HepG2 (cell line): ENCODE results near the gene THOC7. TPM values are rescaled to one million over a fixed set of nuclear protein-coding genes. Genes with fewer than 3 reads are reported as not detected.

ENCODE experiments used
- ATAC-seq: fragments of 200-7000 bp; cut with Tn5 transposase; 3 replicates; pipeline ENCODE4 v1.9.1; 2020; ENCODE audit warnings: mild to moderate bottlenecking, moderate library complexity
- BruUV-seq: library from RNA; stranded (reverse); fragments of 400-500 nt; replicated peaks from 2 replicates; lab custom pipeline; 2021; lab: Mats Ljungman, UMichigan
- CTCF ChIA-PET: fragments of 300-600 bp; formaldehyde crosslinking; extraction: SDS; loops from one replicate; lab custom pipeline; 2021; ENCODE audit warnings: low total read pairs, inconsistent platforms, low intra/inter-chr PET ratio; lab: Yijun Ruan, JAX
- POLR2A ChIA-PET: fragments of 350-600 bp; sonication (Branson Sonifier 250); formaldehyde crosslinking; loops from one replicate; lab custom pipeline; 2020; ENCODE audit warnings: antibody characterized with exemption, inconsistent platforms; lab: Yijun Ruan, JAX
- DNase-seq: peaks from one replicate; pipeline ENCODE4 v3.0.0-alpha.2; 2015; ENCODE audit warnings: low spot score
- FAIRE-seq: peaks from 3 replicates; lab custom pipeline; 2011; peaks lifted over from hg19 to GRCh38; lab: Jason Lieb, UNC
- H2AFZ ChIP-seq: one replicate; pipeline ENCODE4 v1.6.1; 2011; ENCODE audit warnings: low read length, inconsistent platforms
- H3K27ac ChIP-seq: fragments of 300-600 bp; 3 replicates; pipeline ENCODE4 v1.8.0; 2011; ENCODE audit warnings: mixed run types, mild to moderate bottlenecking, mixed read lengths, low read length, inconsistent platforms; ENCODE audit not compliant: insufficient read depth; ENCODE audit errors: extremely low read length
- H3K27me3 ChIP-seq, 2 experiments: fragments of 200-600 bp in 1 of 2; 2 replicates in 1 of 2; 3 replicates in 1 of 2; pipeline versions ENCODE4 v1.6.0 to v1.8.0; 2011; ENCODE audit warnings: low read length in 2 of 2, mild to moderate bottlenecking in 2 of 2, moderate library complexity in 2 of 2, inconsistent platforms in 1 of 2; ENCODE audit not compliant: insufficient read depth in 2 of 2, control insufficient read depth in 1 of 2
- H3K36me3 ChIP-seq, 2 experiments: fragments of 200-600 bp in 1 of 2; replicated peaks in 1 of 2; 2 replicates in 1 of 2; 3 replicates in 1 of 2; pipeline versions ENCODE4 v1.5.1 to v1.8.0; 2011; ENCODE audit warnings: low read length in 2 of 2, inconsistent platforms in 1 of 2; ENCODE audit not compliant: insufficient read depth in 2 of 2, control insufficient read depth in 1 of 2
- H3K4me1 ChIP-seq: 2 replicates; pipeline ENCODE4 v1.5.1; 2012; ENCODE audit warnings: low read length, inconsistent platforms; ENCODE audit not compliant: insufficient read depth
- H3K4me2 ChIP-seq: 2 replicates; pipeline ENCODE4 v1.6.0; 2011; ENCODE audit warnings: low read depth, low read length, inconsistent platforms
- H3K4me3 ChIP-seq, 3 experiments: fragments of 200-600 bp in 1 of 3; sonication (generic), shearing (Covaris generic) in 1 of 3; replicated peaks in 1 of 3; 2 replicates each; pipeline ENCODE4 v1.5.1; 2011 to 2016; ENCODE audit warnings: low read length in 3 of 3, inconsistent platforms in 2 of 3, low read depth in 2 of 3, mild to moderate bottlenecking in 2 of 3, control low read depth in 1 of 3, mixed read lengths in 1 of 3; ENCODE audit not compliant: insufficient read depth in 1 of 3
- H3K79me2 ChIP-seq: one replicate; pipeline ENCODE4 v1.6.1; 2011; ENCODE audit warnings: low read length, inconsistent platforms; ENCODE audit not compliant: insufficient read depth
- H3K9ac ChIP-seq: 2 replicates; pipeline ENCODE4 v1.6.0; 2011; ENCODE audit warnings: mild to moderate bottlenecking, low read depth, low read length, inconsistent platforms; ENCODE audit not compliant: insufficient read depth
- H3K9me3 ChIP-seq: 2 replicates; pipeline ENCODE4 v1.5.1; 2012; ENCODE audit warnings: mild to moderate bottlenecking, low read length
- H4K20me1 ChIP-seq: 2 replicates; pipeline ENCODE4 v1.6.0; 2011; ENCODE audit warnings: inconsistent platforms, mild to moderate bottlenecking, low read length, moderate library complexity; ENCODE audit not compliant: insufficient read depth
- EEA1 ChIP-seq: sonication (generic); formaldehyde crosslinking; IDR thresholded peaks from 2 replicates; pipeline ENCODE4 v1.5.1; 2020; ENCODE audit warnings: mild to moderate bottlenecking, missing genetic modification reagents, borderline replicate concordance
- FOXP4 ChIP-seq: sonication (generic); formaldehyde crosslinking; IDR thresholded peaks from 2 replicates; pipeline ENCODE4 v1.4.0; 2020; ENCODE audit warnings: missing genetic modification reagents
- MED13 ChIP-seq: sonication (generic); formaldehyde crosslinking; IDR thresholded peaks from 2 replicates; pipeline ENCODE4 v1.5.0; 2020; ENCODE audit warnings: missing genetic modification reagents
- NAIF1 ChIP-seq: sonication (generic); formaldehyde crosslinking; IDR thresholded peaks from 2 replicates; pipeline ENCODE4 v1.5.0; 2020; ENCODE audit warnings: mild to moderate bottlenecking, missing genetic modification reagents, borderline replicate concordance
- POLR2AphosphoS5 ChIP-seq: IDR thresholded peaks from 2 replicates; pipeline ENCODE4 v1.6.1; 2012; ENCODE audit warnings: low read depth, low read length
- RORA ChIP-seq: sonication (generic); formaldehyde crosslinking; IDR thresholded peaks from 2 replicates; pipeline ENCODE4 v1.5.0; 2020; ENCODE audit warnings: mild to moderate bottlenecking, missing genetic modification reagents, moderate library complexity
- YEATS2 ChIP-seq: sonication (generic); formaldehyde crosslinking; IDR thresholded peaks from 2 replicates; pipeline ENCODE4 v1.4.0; 2020; ENCODE audit warnings: missing genetic modification reagents, borderline replicate concordance
- ZHX1 ChIP-seq: sonication (generic); formaldehyde crosslinking; IDR thresholded peaks from 2 replicates; pipeline ENCODE4 v1.8.1; 2022; ENCODE audit warnings: low read depth, mild to moderate bottlenecking, missing genetic modification reagents
- ZKSCAN5 ChIP-seq: sonication (generic); formaldehyde crosslinking; IDR thresholded peaks from 2 replicates; pipeline ENCODE4 v1.5.1; 2020; ENCODE audit warnings: mild to moderate bottlenecking, missing genetic modification reagents
- ZMAT5 ChIP-seq: sonication (generic); formaldehyde crosslinking; IDR thresholded peaks from 2 replicates; pipeline ENCODE4 v1.5.0; 2020; ENCODE audit warnings: mild to moderate bottlenecking, low read depth, missing genetic modification reagents, borderline replicate concordance
- ZNF121 ChIP-seq: sonication (generic); formaldehyde crosslinking; IDR thresholded peaks from 2 replicates; pipeline ENCODE4 v1.5.0; 2020; ENCODE audit warnings: mild to moderate bottlenecking, missing genetic modification reagents
- ZNF513 ChIP-seq: sonication (generic); formaldehyde crosslinking; conservative IDR thresholded peaks from 2 replicates; pipeline ENCODE4 v1.5.0; 2020; ENCODE audit warnings: missing genetic modification reagents
- ZNF770 ChIP-seq: sonication (generic); formaldehyde crosslinking; IDR thresholded peaks from 2 replicates; pipeline ENCODE4 v1.5.0; 2020; ENCODE audit warnings: mild to moderate bottlenecking, missing genetic modification reagents
- WGBS: methylation state at CpG from one replicate; pipeline ENCODE4 v1.1.6; 2017; ENCODE audit warnings: low lambda C conversion rate; 5-methylcytosine and 5-hydroxymethylcytosine counted together
- in situ Hi-C: cut with HindIII; loops from 2 replicates; pipeline ENCODE4 v1.10.0; 2017; ENCODE audit warnings: low pct_unique_long_range_greater_than_20kb; ENCODE audit not compliant: extremely low pct_ligation_motif_present
- intact Hi-C: fragments of 100-400 bp; cut with micrococcal nuclease; formaldehyde crosslinking; loops from one replicate; pipeline ENCODE4 v1.10.0; 2022; ENCODE audit not compliant: unreplicated experiment
- polyA plus RNA-seq, 8 experiments: library from polyadenylated mRNA; depleted of rRNA in 3 of 8; stranded (reverse) in 7 of 8; unstranded in 1 of 8; fragments of >200 nt; fragmentation: Illumina TruSeq in 4 of 8; extraction: Trizol in 4 of 8; gene quantifications; 2 replicates each; pipeline versions ENCODE4 v1.2.1 to v1.2.3, GENCODE V29; 2011 to 2016; ENCODE audit warnings: low read depth in 4 of 8, missing spikeins in 1 of 8, mixed read lengths in 1 of 8; ENCODE audit not compliant: insufficient read depth in 1 of 8
- total RNA-seq, 5 experiments: library from RNA; depleted of rRNA; stranded (reverse); fragments of >200 nt; fragmentation: Illumina TruSeq; extraction: Trizol; gene quantifications; 2 replicates each; pipeline ENCODE4 v1.2.3, GENCODE V29; 2016; ENCODE audit warnings: low read depth in 1 of 5

The THOC7 gene
- total and polyA plus RNA-seq, 2 of the 13 experiments (the other 11 are each of a cell fraction or from before 2014, with no cell fraction given), result 32.8 to 63.5 TPM

GRCh38 chr3:63867225-63867624 is 3.6 kb upstream of the THOC7 start:
- no peak for TF ChIP-seq RORA (CRISPR knock-in tag)
- peak; percentile 83 for TF ChIP-seq ZNF770 (CRISPR knock-in tag)
- TF ChIP-seq POLR2AphosphoS5, result no peak
- TF ChIP-seq ZHX1, result no peak
- TF ChIP-seq YEATS2 (CRISPR knock-in tag), result no peak
- no peak for TF ChIP-seq ZNF513 (CRISPR knock-in tag)
- no peak for TF ChIP-seq EEA1
- no peak for TF ChIP-seq NAIF1 (CRISPR knock-in tag)
- no peak for TF ChIP-seq MED13
- TF ChIP-seq ZKSCAN5 (CRISPR knock-in tag), result no peak
- no peak for TF ChIP-seq ZMAT5 (CRISPR knock-in tag)
- peak; percentile 57; the same call in 1 of the 2 replicates for TF ChIP-seq ZNF121 (CRISPR knock-in tag)
- TF ChIP-seq FOXP4 (CRISPR knock-in tag), result no peak
- TF ChIP-seq, all 625 proteins: peak for 2
- CTCF ChIA-PET, result no interaction called here
- H3K4me1 ChIP-seq, result peaks cover 21% of the 10 kb centered on the region
- H3K36me3 ChIP-seq, result no peaks in the 10 kb centered on the region; a peak in 1 of 5 replicates
- H3K27ac ChIP-seq, result no peak overlapping the region
- ATAC-seq (no peak), FAIRE-seq (no peak), DNase-seq (no peak)
- H3K79me2 ChIP-seq, result peaks cover 41% of the 10 kb centered on the region
- H2AFZ ChIP-seq, result no peak overlapping the region
- BruUV-seq, result no TSS peak
- 95% methylated on average over 1 of the region's 1 CpG for WGBS
- in situ Hi-C loops (loop anchor here (10.0 kb wide), 1 partner anchor 48 kb away; the partner anchor contains the start of gene SCAANT1), intact Hi-C loops (no loop called here)
- no peaks in the 10 kb centered on the region; a peak in 1 of 5 replicates for H3K27me3 ChIP-seq
- POLR2A ChIA-PET, result no interaction called here
- H3K4me3 ChIP-seq, result no peak overlapping the region
- no peak overlapping the region for H3K9ac ChIP-seq
- H3K9me3 ChIP-seq, result no peaks in the 10 kb centered on the region
- H3K4me2 ChIP-seq, result no peak overlapping the region
- H4K20me1 ChIP-seq, result no peaks in the 10 kb centered on the region
